AG09309 (cell line): ENCODE measurements around the gene LIMCH1.

ENCODE experiments used
- DNase-seq: peaks from one replicate; pipeline ENCODE4 v3.0.0-alpha.2; 2010; ENCODE audit warnings: low read depth
- H3K4me3 ChIP-seq: 2 replicates; pipeline ENCODE4 v1.5.1; 2011; ENCODE audit warnings: mild to moderate bottlenecking, low read depth, low read length, moderate library complexity; ENCODE audit not compliant: control insufficient read depth
- TF ChIP-seq, protein P1 (sequence below): IDR thresholded peaks from 2 replicates; pipeline ENCODE4 v1.5.1; 2011; ENCODE audit warnings: mild to moderate bottlenecking, low read depth, low read length, inconsistent platforms; ENCODE audit not compliant: insufficient read depth, control insufficient read depth; ENCODE audit errors: missing control alignments

Gene LIMCH1

DNA sequence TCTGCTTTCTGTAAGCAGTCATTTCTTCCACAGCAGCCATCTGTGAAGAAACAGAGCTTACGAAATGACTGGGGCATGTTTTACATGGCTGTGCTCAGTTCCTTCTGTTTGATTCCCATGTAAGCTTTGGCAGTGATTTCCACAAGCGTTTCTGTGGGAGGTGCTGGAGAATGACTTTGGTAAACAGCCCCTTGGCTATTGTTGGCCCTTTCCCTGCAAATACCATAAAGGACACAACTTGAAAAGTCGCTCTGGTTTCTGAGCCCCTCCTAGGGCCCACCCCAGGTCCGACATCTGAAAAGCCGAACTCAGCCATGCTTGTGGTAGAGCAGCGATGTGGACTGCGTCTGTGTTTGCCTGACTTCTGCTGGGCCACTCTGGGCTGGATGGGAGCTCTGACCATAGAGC lies 3.7 kb downstream of the LIMCH1 start:
- H3K4me3 ChIP-seq = no peak overlapping the region
- TF ChIP-seq, protein P1, sequence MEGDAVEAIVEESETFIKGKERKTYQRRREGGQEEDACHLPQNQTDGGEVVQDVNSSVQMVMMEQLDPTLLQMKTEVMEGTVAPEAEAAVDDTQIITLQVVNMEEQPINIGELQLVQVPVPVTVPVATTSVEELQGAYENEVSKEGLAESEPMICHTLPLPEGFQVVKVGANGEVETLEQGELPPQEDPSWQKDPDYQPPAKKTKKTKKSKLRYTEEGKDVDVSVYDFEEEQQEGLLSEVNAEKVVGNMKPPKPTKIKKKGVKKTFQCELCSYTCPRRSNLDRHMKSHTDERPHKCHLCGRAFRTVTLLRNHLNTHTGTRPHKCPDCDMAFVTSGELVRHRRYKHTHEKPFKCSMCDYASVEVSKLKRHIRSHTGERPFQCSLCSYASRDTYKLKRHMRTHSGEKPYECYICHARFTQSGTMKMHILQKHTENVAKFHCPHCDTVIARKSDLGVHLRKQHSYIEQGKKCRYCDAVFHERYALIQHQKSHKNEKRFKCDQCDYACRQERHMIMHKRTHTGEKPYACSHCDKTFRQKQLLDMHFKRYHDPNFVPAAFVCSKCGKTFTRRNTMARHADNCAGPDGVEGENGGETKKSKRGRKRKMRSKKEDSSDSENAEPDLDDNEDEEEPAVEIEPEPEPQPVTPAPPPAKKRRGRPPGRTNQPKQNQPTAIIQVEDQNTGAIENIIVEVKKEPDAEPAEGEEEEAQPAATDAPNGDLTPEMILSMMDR = no peak
- no peak for DNase-seq

DNA sequence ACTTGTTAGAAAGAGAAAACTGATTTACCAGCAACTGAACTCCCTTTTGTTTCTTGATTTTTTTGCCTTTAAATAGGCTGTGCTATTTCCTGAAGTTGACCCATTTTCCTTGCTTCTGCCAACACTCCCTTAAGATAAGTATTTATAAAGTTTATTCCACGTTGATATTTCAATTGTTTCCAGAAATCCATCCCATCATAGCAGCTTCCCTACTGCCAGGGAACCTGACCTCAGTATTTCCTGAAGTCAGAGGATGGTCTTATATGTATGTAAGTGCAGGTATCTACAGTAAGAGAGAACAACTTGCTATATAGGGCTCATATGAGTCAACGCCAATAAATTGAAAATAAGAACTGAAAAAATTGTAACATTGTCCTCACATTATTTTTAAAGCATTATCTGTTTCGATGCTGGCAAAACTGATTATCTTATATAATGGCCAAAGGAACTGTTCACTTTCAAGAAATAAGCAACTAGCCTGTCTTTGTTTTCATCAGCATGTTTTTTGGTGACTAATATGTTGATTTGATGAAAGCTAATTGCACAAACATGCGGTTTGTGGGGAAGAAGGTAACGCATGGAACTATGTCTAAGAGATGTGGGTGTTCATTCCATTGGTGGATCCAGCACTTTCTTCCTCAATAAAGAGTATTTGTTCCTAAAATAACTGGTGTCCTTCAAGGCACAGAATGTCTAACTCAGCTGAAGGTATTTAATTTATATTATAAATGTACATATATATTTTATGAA lies 4.7 kb downstream of the LIMCH1 start:
- TF ChIP-seq, protein P1 = no peak
- no peak for DNase-seq
- H3K4me3 ChIP-seq = no peak overlapping the region

DNA sequence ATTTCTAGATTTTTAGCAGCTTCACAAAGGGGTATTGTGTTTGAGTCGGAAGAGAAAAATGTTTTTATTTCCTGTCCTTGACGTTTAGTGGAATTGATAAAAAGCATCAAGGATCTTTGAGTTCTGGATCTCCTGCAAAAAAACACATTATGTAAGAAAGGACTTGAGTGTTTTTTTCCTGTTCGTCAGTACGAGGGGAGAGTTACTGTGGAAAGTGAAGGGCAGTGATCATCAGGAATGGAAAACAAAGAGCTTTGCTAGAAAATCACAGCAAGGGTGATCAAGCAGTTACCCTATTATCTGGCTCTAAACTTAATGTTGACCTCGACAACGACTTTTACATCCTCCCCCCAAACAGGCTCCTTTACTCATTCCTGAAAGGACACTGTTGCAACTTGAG lies 7.3 kb downstream of the LIMCH1 start:
- DNase-seq = no peak
- TF ChIP-seq, protein P1 = no peak
- H3K4me3 ChIP-seq = no peak overlapping the region

DNA sequence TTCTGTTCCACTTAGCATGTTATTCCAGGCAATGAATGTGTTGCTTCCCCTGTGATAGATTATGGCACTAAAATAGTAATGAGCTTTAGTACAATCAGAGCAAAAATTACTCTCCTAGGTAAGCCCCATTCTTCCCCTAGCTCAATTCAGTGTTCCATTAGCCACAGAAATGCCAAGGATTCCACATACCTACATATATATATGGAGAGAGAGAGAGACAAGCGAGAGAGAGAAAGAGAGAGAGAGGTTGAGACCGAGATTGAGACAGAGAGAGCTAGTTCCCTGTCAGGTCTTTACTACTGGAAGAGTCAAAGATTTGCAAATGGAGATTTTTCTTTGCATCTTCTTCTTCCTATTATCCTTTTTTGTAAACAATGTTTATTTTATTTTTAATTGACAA lies 8.7 kb downstream of the LIMCH1 start:
- TF ChIP-seq, protein P1 = no peak
- no peak overlapping the region for H3K4me3 ChIP-seq
- DNase-seq = no peak

DNA sequence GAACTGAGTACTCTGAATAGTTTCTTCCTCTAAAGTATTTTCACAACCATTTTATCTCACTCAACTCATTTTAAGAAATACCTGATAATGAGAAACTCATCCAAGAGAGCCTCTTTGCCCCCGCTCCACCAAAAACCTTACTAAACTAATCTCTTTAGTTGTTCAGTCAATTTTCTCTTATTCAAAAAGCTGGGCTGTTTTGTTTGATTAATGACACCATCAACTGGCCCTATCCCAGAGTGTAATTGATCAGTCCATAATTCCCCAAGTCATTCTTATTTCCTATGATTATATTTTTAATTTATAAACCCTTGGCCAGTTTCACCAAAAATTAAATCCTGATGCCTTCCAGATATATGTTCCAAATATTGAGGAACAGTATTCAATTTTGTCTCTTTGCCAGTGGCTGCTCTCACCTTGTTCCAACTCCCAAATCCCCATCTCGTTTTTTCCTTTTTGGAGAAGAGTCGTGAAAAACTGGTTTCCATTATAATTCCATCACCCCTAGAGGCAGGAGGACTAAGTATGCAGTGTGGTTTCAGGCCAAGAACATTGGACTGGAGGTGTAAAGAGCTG lies 10.4 kb downstream of the LIMCH1 start:
- DNase-seq = no peak
- H3K4me3 ChIP-seq = no peak overlapping the region
- TF ChIP-seq, protein P1 = no peak

DNA sequence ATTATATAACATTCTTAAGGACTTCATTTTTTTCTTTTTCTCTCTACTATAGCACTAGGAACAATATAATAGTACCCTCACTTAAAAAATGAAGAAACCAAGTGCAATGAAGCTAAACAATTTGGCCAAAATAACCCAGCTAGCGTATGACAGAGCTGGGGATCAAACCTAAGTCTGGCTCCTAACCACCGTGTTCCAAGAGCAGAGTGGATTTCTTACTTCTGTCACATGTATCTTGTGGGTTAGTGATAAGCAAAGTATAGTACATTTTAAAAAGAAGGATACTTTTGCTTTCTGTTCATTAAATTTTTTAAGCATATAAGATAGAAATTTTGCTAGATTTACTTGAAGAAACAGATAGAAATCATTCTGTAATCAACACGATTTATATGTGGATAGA lies 11.5 kb downstream of the LIMCH1 start:
- no peak for DNase-seq

More for the DNA sequence above, 11.5 kb downstream of the LIMCH1 start:
- H3K4me3 ChIP-seq = no peak overlapping the region
- TF ChIP-seq, protein P1 = no peak
